Activated CD8-positive, alpha-beta memory T cell treated with anti-CD3 and anti-CD28 coated beads for 24 hours (primary cell): Measurements from ENCODE around the gene RHEBL1.

ENCODE experiments used
- DNase-seq: peaks from one replicate; pipeline ENCODE4 v3.0.0-alpha.2; 2020

Gene RHEBL1

GRCh38 chr12:49019120-49019430 lies 50.7 kb downstream of the RHEBL1 start:
- no peak for DNase-seq

GRCh38 chr12:49018261-49019119 lies 51.3 kb downstream of the RHEBL1 start, which contains the start of gene PRKAG1:
TSS of gene PRKAG1 (minus strand) at chr12:49018776. CDS start at chr12:49018740, 36 bp downstream.
- DNase-seq = peak; percentile 96

GRCh38 chr12:49017891-49018260 lies 51.9 kb downstream of the RHEBL1 start:
- DNase-seq = peak; percentile 75

GRCh38 chr12:49015196-49015595 lies 54.6 kb downstream of the RHEBL1 start:
- DNase-seq = no peak
